HepG2 (cell line): Measurements from ENCODE around the gene SHISA9. TPM values are rescaled to one million over a fixed set of nuclear protein-coding genes. Genes with fewer than 3 reads are reported as not detected.

Experiments used
- ATAC-seq: fragments of 200-7000 bp; cut with Tn5 transposase; 3 replicates; pipeline ENCODE4 v1.9.1; 2020; ENCODE audit warnings: mild to moderate bottlenecking, moderate library complexity
- BruUV-seq: library from RNA; stranded (reverse); fragments of 400-500 nt; replicated peaks from 2 replicates; lab custom pipeline; 2021; lab: Mats Ljungman, UMichigan
- CTCF ChIA-PET: fragments of 300-600 bp; formaldehyde crosslinking; extraction: SDS; loops from one replicate; lab custom pipeline; 2021; ENCODE audit warnings: low total read pairs, inconsistent platforms, low intra/inter-chr PET ratio; lab: Yijun Ruan, JAX
- POLR2A ChIA-PET: fragments of 350-600 bp; sonication (Branson Sonifier 250); formaldehyde crosslinking; loops from one replicate; lab custom pipeline; 2020; ENCODE audit warnings: antibody characterized with exemption, inconsistent platforms; lab: Yijun Ruan, JAX
- DNase-seq: peaks from one replicate; pipeline ENCODE4 v3.0.0-alpha.2; 2015; ENCODE audit warnings: low spot score
- FAIRE-seq: peaks from 3 replicates; lab custom pipeline; 2011; peaks lifted over from hg19 to GRCh38; lab: Jason Lieb, UNC
- H2AFZ ChIP-seq: one replicate; pipeline ENCODE4 v1.6.1; 2011; ENCODE audit warnings: low read length, inconsistent platforms
- H3K27ac ChIP-seq: fragments of 300-600 bp; 3 replicates; pipeline ENCODE4 v1.8.0; 2011; ENCODE audit warnings: mixed run types, mild to moderate bottlenecking, mixed read lengths, low read length, inconsistent platforms; ENCODE audit not compliant: insufficient read depth; ENCODE audit errors: extremely low read length
- H3K27me3 ChIP-seq, 2 experiments: fragments of 200-600 bp in 1 of 2; 2 replicates in 1 of 2; 3 replicates in 1 of 2; pipeline versions ENCODE4 v1.6.0 to v1.8.0; 2011; ENCODE audit warnings: low read length in 2 of 2, mild to moderate bottlenecking in 2 of 2, moderate library complexity in 2 of 2, inconsistent platforms in 1 of 2; ENCODE audit not compliant: insufficient read depth in 2 of 2, control insufficient read depth in 1 of 2
- H3K36me3 ChIP-seq, 2 experiments: fragments of 200-600 bp in 1 of 2; replicated peaks in 1 of 2; 2 replicates in 1 of 2; 3 replicates in 1 of 2; pipeline versions ENCODE4 v1.5.1 to v1.8.0; 2011; ENCODE audit warnings: low read length in 2 of 2, inconsistent platforms in 1 of 2; ENCODE audit not compliant: insufficient read depth in 2 of 2, control insufficient read depth in 1 of 2
- H3K4me1 ChIP-seq: 2 replicates; pipeline ENCODE4 v1.5.1; 2012; ENCODE audit warnings: low read length, inconsistent platforms; ENCODE audit not compliant: insufficient read depth
- H3K4me2 ChIP-seq: 2 replicates; pipeline ENCODE4 v1.6.0; 2011; ENCODE audit warnings: low read depth, low read length, inconsistent platforms
- H3K4me3 ChIP-seq, 3 experiments: fragments of 200-600 bp in 1 of 3; sonication (generic), shearing (Covaris generic) in 1 of 3; replicated peaks in 1 of 3; 2 replicates each; pipeline ENCODE4 v1.5.1; 2011 to 2016; ENCODE audit warnings: low read length in 3 of 3, inconsistent platforms in 2 of 3, low read depth in 2 of 3, mild to moderate bottlenecking in 2 of 3, control low read depth in 1 of 3, mixed read lengths in 1 of 3; ENCODE audit not compliant: insufficient read depth in 1 of 3
- H3K79me2 ChIP-seq: one replicate; pipeline ENCODE4 v1.6.1; 2011; ENCODE audit warnings: low read length, inconsistent platforms; ENCODE audit not compliant: insufficient read depth
- H3K9ac ChIP-seq: 2 replicates; pipeline ENCODE4 v1.6.0; 2011; ENCODE audit warnings: mild to moderate bottlenecking, low read depth, low read length, inconsistent platforms; ENCODE audit not compliant: insufficient read depth
- H3K9me3 ChIP-seq: 2 replicates; pipeline ENCODE4 v1.5.1; 2012; ENCODE audit warnings: mild to moderate bottlenecking, low read length
- H4K20me1 ChIP-seq: 2 replicates; pipeline ENCODE4 v1.6.0; 2011; ENCODE audit warnings: inconsistent platforms, mild to moderate bottlenecking, low read length, moderate library complexity; ENCODE audit not compliant: insufficient read depth
- GTF3A ChIP-seq: sonication (generic); formaldehyde crosslinking; conservative IDR thresholded peaks from 2 replicates; pipeline ENCODE4 v1.4.0; 2020; ENCODE audit warnings: mild to moderate bottlenecking, missing genetic modification reagents
- HNRNPH1 ChIP-seq: fragments of 200-400 bp; formaldehyde crosslinking; optimal IDR thresholded peaks from 2 replicates; pipeline ENCODE3; 2017; ENCODE audit warnings: mild to moderate bottlenecking, low read depth, low read length
- KDM2A ChIP-seq: sonication (generic); formaldehyde crosslinking; IDR thresholded peaks from 2 replicates; pipeline ENCODE4 v1.4.0; 2020; ENCODE audit warnings: low read depth, missing genetic modification reagents, borderline replicate concordance
- KDM6A ChIP-seq: IDR thresholded peaks from 2 replicates; pipeline ENCODE4 v1.6.1; 2016; ENCODE audit warnings: low read depth
- SRF ChIP-seq: IDR thresholded peaks from 2 replicates; pipeline ENCODE4 v1.6.1; 2011; ENCODE audit warnings: mild to moderate bottlenecking, low read depth, low read length, moderate library complexity
- ZNF232 ChIP-seq: sonication (generic); formaldehyde crosslinking; IDR thresholded peaks from 2 replicates; pipeline ENCODE4 v1.4.0; 2020; ENCODE audit warnings: missing genetic modification reagents, borderline replicate concordance
- ZNF33A ChIP-seq: sonication (generic); formaldehyde crosslinking; IDR thresholded peaks from 2 replicates; pipeline ENCODE4 v1.5.1; 2020; ENCODE audit warnings: missing genetic modification reagents, mild to moderate bottlenecking, moderate library complexity, borderline replicate concordance
- ZNF382 ChIP-seq: sonication (generic); formaldehyde crosslinking; IDR thresholded peaks from 2 replicates; pipeline ENCODE4 v1.5.0; 2020; ENCODE audit warnings: missing genetic modification reagents, mild to moderate bottlenecking, borderline replicate concordance
- ZNF468 ChIP-seq: sonication (generic); formaldehyde crosslinking; IDR thresholded peaks from 2 replicates; pipeline ENCODE4 v1.8.0; 2022; ENCODE audit warnings: mild to moderate bottlenecking, moderate library complexity, missing genetic modification reagents
- ZNF547 ChIP-seq: sonication (generic); formaldehyde crosslinking; IDR thresholded peaks from 2 replicates; pipeline ENCODE4 v1.5.1; 2020; ENCODE audit warnings: mild to moderate bottlenecking, missing genetic modification reagents
- ZNF557 ChIP-seq: sonication (generic); formaldehyde crosslinking; IDR thresholded peaks from 2 replicates; pipeline ENCODE4 v1.4.0; 2020; ENCODE audit warnings: missing genetic modification reagents
- ZNF616 ChIP-seq: sonication (generic); formaldehyde crosslinking; IDR thresholded peaks from 2 replicates; pipeline ENCODE4 v1.5.0; 2020; ENCODE audit warnings: low read depth, mild to moderate bottlenecking, missing genetic modification reagents
- ZNF749 ChIP-seq: sonication (generic); formaldehyde crosslinking; IDR thresholded peaks from 2 replicates; pipeline ENCODE4 v1.8.0; 2022; ENCODE audit warnings: mild to moderate bottlenecking, missing genetic modification reagents, moderate library complexity, borderline replicate concordance
- WGBS: methylation state at CpG from one replicate; pipeline ENCODE4 v1.1.6; 2017; ENCODE audit warnings: low lambda C conversion rate; 5-methylcytosine and 5-hydroxymethylcytosine counted together
- in situ Hi-C: cut with HindIII; loops from 2 replicates; pipeline ENCODE4 v1.10.0; 2017; ENCODE audit warnings: low pct_unique_long_range_greater_than_20kb; ENCODE audit not compliant: extremely low pct_ligation_motif_present
- intact Hi-C: fragments of 100-400 bp; cut with micrococcal nuclease; formaldehyde crosslinking; loops from one replicate; pipeline ENCODE4 v1.10.0; 2022; ENCODE audit not compliant: unreplicated experiment
- polyA plus RNA-seq, 8 experiments: library from polyadenylated mRNA; depleted of rRNA in 3 of 8; stranded (reverse) in 7 of 8; unstranded in 1 of 8; fragments of >200 nt; fragmentation: Illumina TruSeq in 4 of 8; extraction: Trizol in 4 of 8; gene quantifications; 2 replicates each; pipeline versions ENCODE4 v1.2.1 to v1.2.3, GENCODE V29; 2011 to 2016; ENCODE audit warnings: low read depth in 4 of 8, missing spikeins in 1 of 8, mixed read lengths in 1 of 8; ENCODE audit not compliant: insufficient read depth in 1 of 8
- total RNA-seq, 5 experiments: library from RNA; depleted of rRNA; stranded (reverse); fragments of >200 nt; fragmentation: Illumina TruSeq; extraction: Trizol; gene quantifications; 2 replicates each; pipeline ENCODE4 v1.2.3, GENCODE V29; 2016; ENCODE audit warnings: low read depth in 1 of 5
- TF ChIP-seq, protein P1 (sequence below): sonication (generic); formaldehyde crosslinking; conservative IDR thresholded peaks from 2 replicates; pipeline ENCODE4 v1.4.0; 2020; ENCODE audit warnings: missing genetic modification reagents
- TF ChIP-seq, protein P2 (sequence below): sonication (generic); formaldehyde crosslinking; conservative IDR thresholded peaks from 2 replicates; pipeline ENCODE4 v1.4.0; 2020; ENCODE audit warnings: missing genetic modification reagents

The SHISA9 gene
- total and polyA plus RNA-seq, 2 of the 13 experiments (the other 11 are each of a cell fraction or from before 2014, with no cell fraction given), result 0.01 TPM; not detected in 1

DNA sequence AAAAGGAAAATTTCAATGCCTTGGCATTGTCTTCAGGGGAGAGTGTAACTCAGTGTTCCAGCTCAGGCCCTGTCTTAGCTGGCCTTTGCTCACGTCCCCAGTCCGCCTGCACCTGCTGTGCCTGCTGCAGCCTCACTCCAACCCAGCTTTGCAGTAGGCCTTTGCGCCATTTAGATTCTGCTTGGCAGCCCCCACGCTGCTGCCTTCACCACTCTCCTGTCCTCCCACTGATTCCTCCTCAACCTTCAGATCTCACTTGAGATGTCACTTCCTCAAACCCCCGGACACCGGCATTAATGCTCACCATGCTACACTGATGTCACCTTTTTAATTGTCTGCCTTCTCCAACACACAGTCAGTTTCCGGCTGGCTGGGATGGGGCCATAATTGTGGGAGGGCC is 166.2 kb downstream of the SHISA9 start:
- no peak overlapping the region for H3K27ac ChIP-seq
- TF ChIP-seq HNRNPH1 (no peak), KDM6A (CRISPR knock-in tag) (no peak)
- TF ChIP-seq, all 625 proteins: peak for 0

DNA sequence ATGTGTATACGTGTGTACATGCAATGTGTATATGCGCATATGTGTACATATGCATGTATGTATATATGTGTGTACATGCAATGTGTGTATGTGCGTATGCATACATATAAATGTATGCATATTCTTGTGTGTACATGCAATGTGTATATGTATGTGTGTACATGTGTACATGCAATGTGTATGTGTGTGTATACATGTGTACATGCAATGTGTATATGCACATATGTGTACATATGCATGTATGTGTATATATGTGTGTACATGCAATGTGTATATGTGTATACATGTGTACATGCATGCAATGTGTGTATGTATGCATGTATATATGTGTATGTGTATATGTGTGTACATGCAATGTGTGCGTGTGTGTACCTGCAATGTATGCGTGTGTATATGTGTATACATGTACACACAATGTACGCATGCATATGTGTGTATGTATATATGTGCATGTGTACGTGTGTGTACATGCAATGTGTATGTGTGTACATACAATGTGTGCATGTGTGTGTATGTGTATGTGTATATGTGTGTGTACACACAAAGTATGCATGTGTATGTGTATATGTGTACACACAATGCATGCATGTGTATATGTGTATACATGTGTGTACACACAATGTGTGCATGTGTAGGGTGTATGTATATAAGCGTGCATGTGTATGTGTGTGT is 167.7 kb downstream of the SHISA9 start:
- FAIRE-seq, result no peak
- Histone ChIP-seq H3K4me3 (no peak overlapping the region), H3K9ac (no peak overlapping the region), H3K9me3 (peaks cover 8% of the 10 kb centered on the region; the same call in 1 of the 2 replicates), H3K79me2 (no peaks in the 10 kb centered on the region), H3K4me2 (no peak overlapping the region), H3K27ac (no peak overlapping the region), H4K20me1 (no peaks in the 10 kb centered on the region), H3K36me3 (no peaks in the 10 kb centered on the region), H3K4me1 (no peaks in the 10 kb centered on the region), H3K27me3 (no peaks in the 10 kb centered on the region), H2AFZ (no peak overlapping the region)
- no peak for DNase-seq
- POLR2A ChIA-PET, result no interaction called here
- CTCF ChIA-PET, result no interaction called here
- no peak for ATAC-seq
- BruUV-seq, result no TSS peak
- WGBS, result 89% methylated on average over 8 of the region's 8 CpGs
- in situ Hi-C loops (no loop called here), intact Hi-C loops (loop anchor here (5.0 kb wide), 1 partner anchor 1067 kb away; no protein-coding TSS in a partner anchor)
- TF ChIP-seq ZNF232 (CRISPR knock-in tag) (no peak), ZNF547 (CRISPR knock-in tag) (no peak), SRF (no peak), ZNF616 (CRISPR knock-in tag) (no peak), GTF3A (CRISPR knock-in tag) (no peak), ZNF382 (CRISPR knock-in tag) (no peak), KDM2A (no peak), ZNF33A (CRISPR knock-in tag) (no peak), ZNF468 (0 out of 2 replicates have a peak, but pooled peaks have one; percentile 63), ZNF557 (CRISPR knock-in tag) (no peak), ZNF749 (0 out of 2 replicates have a peak, but pooled peaks have one; percentile 36)
- TF ChIP-seq, protein P1, sequence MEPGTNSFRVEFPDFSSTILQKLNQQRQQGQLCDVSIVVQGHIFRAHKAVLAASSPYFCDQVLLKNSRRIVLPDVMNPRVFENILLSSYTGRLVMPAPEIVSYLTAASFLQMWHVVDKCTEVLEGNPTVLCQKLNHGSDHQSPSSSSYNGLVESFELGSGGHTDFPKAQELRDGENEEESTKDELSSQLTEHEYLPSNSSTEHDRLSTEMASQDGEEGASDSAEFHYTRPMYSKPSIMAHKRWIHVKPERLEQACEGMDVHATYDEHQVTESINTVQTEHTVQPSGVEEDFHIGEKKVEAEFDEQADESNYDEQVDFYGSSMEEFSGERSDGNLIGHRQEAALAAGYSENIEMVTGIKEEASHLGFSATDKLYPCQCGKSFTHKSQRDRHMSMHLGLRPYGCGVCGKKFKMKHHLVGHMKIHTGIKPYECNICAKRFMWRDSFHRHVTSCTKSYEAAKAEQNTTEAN, result no peak
- TF ChIP-seq, protein P2, sequence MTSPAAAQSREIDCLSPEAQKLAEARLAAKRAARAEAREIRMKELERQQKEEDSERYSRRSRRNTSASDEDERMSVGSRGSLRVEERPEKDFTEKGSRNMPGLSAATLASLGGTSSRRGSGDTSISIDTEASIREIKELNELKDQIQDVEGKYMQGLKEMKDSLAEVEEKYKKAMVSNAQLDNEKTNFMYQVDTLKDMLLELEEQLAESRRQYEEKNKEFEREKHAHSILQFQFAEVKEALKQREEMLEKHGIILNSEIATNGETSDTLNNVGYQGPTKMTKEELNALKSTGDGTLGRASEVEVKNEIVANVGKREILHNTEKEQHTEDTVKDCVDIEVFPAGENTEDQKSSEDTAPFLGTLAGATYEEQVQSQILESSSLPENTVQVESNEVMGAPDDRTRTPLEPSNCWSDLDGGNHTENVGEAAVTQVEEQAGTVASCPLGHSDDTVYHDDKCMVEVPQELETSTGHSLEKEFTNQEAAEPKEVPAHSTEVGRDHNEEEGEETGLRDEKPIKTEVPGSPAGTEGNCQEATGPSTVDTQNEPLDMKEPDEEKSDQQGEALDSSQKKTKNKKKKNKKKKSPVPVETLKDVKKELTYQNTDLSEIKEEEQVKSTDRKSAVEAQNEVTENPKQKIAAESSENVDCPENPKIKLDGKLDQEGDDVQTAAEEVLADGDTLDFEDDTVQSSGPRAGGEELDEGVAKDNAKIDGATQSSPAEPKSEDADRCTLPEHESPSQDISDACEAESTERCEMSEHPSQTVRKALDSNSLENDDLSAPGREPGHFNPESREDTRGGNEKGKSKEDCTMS (CRISPR knock-in tag), result no peak

More for the DNA sequence above, 166.2 kb downstream of the SHISA9 start:
- POLR2A ChIA-PET, result no interaction called here
- no peak overlapping the region for H3K9ac ChIP-seq
- H3K79me2 ChIP-seq, result no peaks in the 10 kb centered on the region
- ATAC-seq, result no peak
- in situ Hi-C loops, result no loop called here
- no peak for DNase-seq
- no TSS peak for BruUV-seq
- no peaks in the 10 kb centered on the region for H3K36me3 ChIP-seq
- CTCF ChIA-PET, result no interaction called here
- no peaks in the 10 kb centered on the region for H3K27me3 ChIP-seq
- no peak overlapping the region for H3K4me2 ChIP-seq
- H3K4me3 ChIP-seq, result no peak overlapping the region
- no peaks in the 10 kb centered on the region for H4K20me1 ChIP-seq
- no peak for FAIRE-seq
- intact Hi-C loops, result loop anchor here (5.0 kb wide), 1 partner anchor 1065 kb away; no protein-coding TSS in a partner anchor
- WGBS, result 54% methylated on average over 7 of the region's 7 CpGs
- H3K9me3 ChIP-seq, result peaks cover 8% of the 10 kb centered on the region; the same call in 1 of the 2 replicates
- H2AFZ ChIP-seq, result no peak overlapping the region
- no peaks in the 10 kb centered on the region for H3K4me1 ChIP-seq
